ENCODE results near the gene DGLUCY. TPM values are rescaled to one million over a fixed set of nuclear protein-coding genes. Genes with fewer than 3 reads are reported as not detected.
A peak's percentile ranks its signal among the peaks of the same experiment; 100 is the strongest.
"Not testable (repeated sequence)": the region's sequence is repeated elsewhere in the genome, so short reads cannot be mapped to it uniquely, and the experiment has no call there.

The DGLUCY gene
- total and polyA plus RNA-seq, 4 donors: 42.5 to 72.4 (median 51.1) TPM

GRCh38 chr14:91087470-91087869 lies 26.4 kb upstream of the DGLUCY start:
- not testable (repeated sequence) for H3K4me3 ChIP-seq (ENCODE audit: low read depth, low read length); H3K27me3 ChIP-seq (ENCODE audit: control insufficient read depth, insufficient read depth, low read length); H3K9me3 ChIP-seq (ENCODE audit: control insufficient read depth, insufficient read depth, low read length); H3K27ac ChIP-seq (ENCODE audit: low read depth, low read length); H3K4me1 ChIP-seq (ENCODE audit: control insufficient read depth, insufficient read depth, low read length); H3K36me3 ChIP-seq (ENCODE audit: control insufficient read depth, insufficient read depth, low read length)
- WGBS (ENCODE audit: insufficient coverage): 22% methylated on average over 5 of the region's 5 CpGs
- peak in 1 of 6 donors; percentile 32 for DNase-seq (ENCODE audit: low read depth in 4 of 6, low spot score in 6 of 6)

- no peaks in the 10 kb centered on the region for H3K9me3 ChIP-seq (ENCODE audit: control insufficient read depth, insufficient read depth, low read length)
- no peaks in the 10 kb centered on the region for H3K27me3 ChIP-seq (ENCODE audit: control insufficient read depth, insufficient read depth, low read length)
- H3K36me3 ChIP-seq (ENCODE audit: control insufficient read depth, insufficient read depth, low read length): no peaks in the 10 kb centered on the region
- 92% methylated on average over 4 of the region's 5 CpGs for WGBS (ENCODE audit: insufficient coverage)
- no peak overlapping the region for H3K27ac ChIP-seq (ENCODE audit: low read depth, low read length)
- DNase-seq (ENCODE audit: low read depth in 4 of 6, low spot score in 6 of 6): no peak
- H3K4me1 ChIP-seq (ENCODE audit: control insufficient read depth, insufficient read depth, low read length): peaks cover 3% of the 10 kb centered on the region
- H3K4me3 ChIP-seq (ENCODE audit: low read depth, low read length): no peak overlapping the region
Measured at GRCh38 chr14:91088585-91089235, 25.2 kb upstream of the DGLUCY start.

GRCh38 chr14:91089958-91090535 lies 23.8 kb upstream of the DGLUCY start:
- H3K4me1 ChIP-seq (ENCODE audit: control insufficient read depth, insufficient read depth, low read length): peaks cover 3% of the 10 kb centered on the region
- no peaks in the 10 kb centered on the region for H3K36me3 ChIP-seq (ENCODE audit: control insufficient read depth, insufficient read depth, low read length)
- no peak overlapping the region for H3K27ac ChIP-seq (ENCODE audit: low read depth, low read length)
- H3K27me3 ChIP-seq (ENCODE audit: control insufficient read depth, insufficient read depth, low read length): no peaks in the 10 kb centered on the region
- 98% methylated on average over 5 of the region's 7 CpGs for WGBS (ENCODE audit: insufficient coverage)
- H3K4me3 ChIP-seq (ENCODE audit: low read depth, low read length): no peak overlapping the region
- no peaks in the 10 kb centered on the region for H3K9me3 ChIP-seq (ENCODE audit: control insufficient read depth, insufficient read depth, low read length)
- DNase-seq (ENCODE audit: low read depth in 4 of 6, low spot score in 6 of 6): no peak

GRCh38 chr14:91090743-91091142 lies 23.1 kb upstream of the DGLUCY start:
- DNase-seq (ENCODE audit: low read depth in 4 of 6, low spot score in 6 of 6): no peak
- Histone ChIP-seq H3K27me3 (ENCODE audit: control insufficient read depth, insufficient read depth, low read length) (no peaks in the 10 kb centered on the region), H3K27ac (ENCODE audit: low read depth, low read length) (no peak overlapping the region), H3K9me3 (ENCODE audit: control insufficient read depth, insufficient read depth, low read length) (no peaks in the 10 kb centered on the region), H3K4me3 (ENCODE audit: low read depth, low read length) (no peak overlapping the region), H3K4me1 (ENCODE audit: control insufficient read depth, insufficient read depth, low read length) (peaks cover 3% of the 10 kb centered on the region), H3K36me3 (ENCODE audit: control insufficient read depth, insufficient read depth, low read length) (no peaks in the 10 kb centered on the region)
- WGBS (ENCODE audit: insufficient coverage): no CpG with 5 or more reads among the region's 1 CpG

- Histone ChIP-seq H3K4me3 (ENCODE audit: low read depth, low read length) (no peak overlapping the region), H3K36me3 (ENCODE audit: control insufficient read depth, insufficient read depth, low read length) (no peaks in the 10 kb centered on the region), H3K4me1 (ENCODE audit: control insufficient read depth, insufficient read depth, low read length) (peaks cover 3% of the 10 kb centered on the region), H3K9me3 (ENCODE audit: control insufficient read depth, insufficient read depth, low read length) (no peaks in the 10 kb centered on the region), H3K27ac (ENCODE audit: low read depth, low read length) (no peak overlapping the region), H3K27me3 (ENCODE audit: control insufficient read depth, insufficient read depth, low read length) (no peaks in the 10 kb centered on the region)
- DNase-seq (ENCODE audit: low read depth in 4 of 6, low spot score in 6 of 6): no peak
- 100% methylated on average over 1 of the region's 3 CpGs for WGBS (ENCODE audit: insufficient coverage)
Measured at GRCh38 chr14:91092073-91092472, 21.8 kb upstream of the DGLUCY start.

- WGBS (ENCODE audit: insufficient coverage): 95% methylated on average over 11 of the region's 14 CpGs
- not testable (repeated sequence) for H3K9me3 ChIP-seq (ENCODE audit: control insufficient read depth, insufficient read depth, low read length); H3K36me3 ChIP-seq (ENCODE audit: control insufficient read depth, insufficient read depth, low read length); H3K4me3 ChIP-seq (ENCODE audit: low read depth, low read length); H3K4me1 ChIP-seq (ENCODE audit: control insufficient read depth, insufficient read depth, low read length); DNase-seq (ENCODE audit: low read depth in 4 of 6, low spot score in 6 of 6); H3K27me3 ChIP-seq (ENCODE audit: control insufficient read depth, insufficient read depth, low read length); H3K27ac ChIP-seq (ENCODE audit: low read depth, low read length)
Measured at GRCh38 chr14:91093743-91094472, 20.0 kb upstream of the DGLUCY start.

GRCh38 chr14:91094772-91095171 lies 19.1 kb upstream of the DGLUCY start:
- Histone ChIP-seq H3K4me3 (ENCODE audit: low read depth, low read length) (no peak overlapping the region), H3K27ac (ENCODE audit: low read depth, low read length) (no peak overlapping the region), H3K36me3 (ENCODE audit: control insufficient read depth, insufficient read depth, low read length) (no peaks in the 10 kb centered on the region), H3K27me3 (ENCODE audit: control insufficient read depth, insufficient read depth, low read length) (no peaks in the 10 kb centered on the region), H3K4me1 (ENCODE audit: control insufficient read depth, insufficient read depth, low read length) (no peaks in the 10 kb centered on the region), H3K9me3 (ENCODE audit: control insufficient read depth, insufficient read depth, low read length) (no peaks in the 10 kb centered on the region)
- 90% methylated on average over 2 of the region's 4 CpGs for WGBS (ENCODE audit: insufficient coverage)
- DNase-seq (ENCODE audit: low read depth in 4 of 6, low spot score in 6 of 6): no peak

- WGBS (ENCODE audit: insufficient coverage): 80% methylated on average over 4 of the region's 8 CpGs
- no peak for DNase-seq (ENCODE audit: low read depth in 4 of 6, low spot score in 6 of 6)
- Histone ChIP-seq H3K27me3 (ENCODE audit: control insufficient read depth, insufficient read depth, low read length) (no peaks in the 10 kb centered on the region), H3K27ac (ENCODE audit: low read depth, low read length) (no peak overlapping the region), H3K4me1 (ENCODE audit: control insufficient read depth, insufficient read depth, low read length) (no peaks in the 10 kb centered on the region), H3K4me3 (ENCODE audit: low read depth, low read length) (no peak overlapping the region), H3K36me3 (ENCODE audit: control insufficient read depth, insufficient read depth, low read length) (no peaks in the 10 kb centered on the region), H3K9me3 (ENCODE audit: control insufficient read depth, insufficient read depth, low read length) (no peaks in the 10 kb centered on the region)
Measured at GRCh38 chr14:91095178-91095577, 18.7 kb upstream of the DGLUCY start.

GRCh38 chr14:91097657-91098056 lies 16.2 kb upstream of the DGLUCY start:
- not testable (repeated sequence) for H3K9me3 ChIP-seq (ENCODE audit: control insufficient read depth, insufficient read depth, low read length); H3K4me1 ChIP-seq (ENCODE audit: control insufficient read depth, insufficient read depth, low read length); H3K27me3 ChIP-seq (ENCODE audit: control insufficient read depth, insufficient read depth, low read length); H3K4me3 ChIP-seq (ENCODE audit: low read depth, low read length); H3K27ac ChIP-seq (ENCODE audit: low read depth, low read length); DNase-seq (ENCODE audit: low read depth in 4 of 6, low spot score in 6 of 6); H3K36me3 ChIP-seq (ENCODE audit: control insufficient read depth, insufficient read depth, low read length)
- WGBS (ENCODE audit: insufficient coverage): 100% methylated on average over 1 of the region's 5 CpGs

GRCh38 chr14:91098591-91098990 lies 15.3 kb upstream of the DGLUCY start:
- H3K9me3 ChIP-seq (ENCODE audit: control insufficient read depth, insufficient read depth, low read length): no peaks in the 10 kb centered on the region
- H3K4me1 ChIP-seq (ENCODE audit: control insufficient read depth, insufficient read depth, low read length): peaks cover 4% of the 10 kb centered on the region
- no peak overlapping the region for H3K27ac ChIP-seq (ENCODE audit: low read depth, low read length)
- no peak overlapping the region for H3K4me3 ChIP-seq (ENCODE audit: low read depth, low read length)
- DNase-seq (ENCODE audit: low read depth in 4 of 6, low spot score in 6 of 6): no peak
- no peaks in the 10 kb centered on the region for H3K27me3 ChIP-seq (ENCODE audit: control insufficient read depth, insufficient read depth, low read length)
- no peaks in the 10 kb centered on the region for H3K36me3 ChIP-seq (ENCODE audit: control insufficient read depth, insufficient read depth, low read length)
- 100% methylated on average over 2 of the region's 3 CpGs for WGBS (ENCODE audit: insufficient coverage)

All from spinal cord (tissue), 10 donors.